ELR (cell line): ENCODE data around the gene CACNA2D4.

Source experiments
- DNase-seq: peaks from one replicate; pipeline ENCODE4 v3.0.0-alpha.2; 2015; ENCODE audit warnings: low read depth

Gene CACNA2D4

DNA sequence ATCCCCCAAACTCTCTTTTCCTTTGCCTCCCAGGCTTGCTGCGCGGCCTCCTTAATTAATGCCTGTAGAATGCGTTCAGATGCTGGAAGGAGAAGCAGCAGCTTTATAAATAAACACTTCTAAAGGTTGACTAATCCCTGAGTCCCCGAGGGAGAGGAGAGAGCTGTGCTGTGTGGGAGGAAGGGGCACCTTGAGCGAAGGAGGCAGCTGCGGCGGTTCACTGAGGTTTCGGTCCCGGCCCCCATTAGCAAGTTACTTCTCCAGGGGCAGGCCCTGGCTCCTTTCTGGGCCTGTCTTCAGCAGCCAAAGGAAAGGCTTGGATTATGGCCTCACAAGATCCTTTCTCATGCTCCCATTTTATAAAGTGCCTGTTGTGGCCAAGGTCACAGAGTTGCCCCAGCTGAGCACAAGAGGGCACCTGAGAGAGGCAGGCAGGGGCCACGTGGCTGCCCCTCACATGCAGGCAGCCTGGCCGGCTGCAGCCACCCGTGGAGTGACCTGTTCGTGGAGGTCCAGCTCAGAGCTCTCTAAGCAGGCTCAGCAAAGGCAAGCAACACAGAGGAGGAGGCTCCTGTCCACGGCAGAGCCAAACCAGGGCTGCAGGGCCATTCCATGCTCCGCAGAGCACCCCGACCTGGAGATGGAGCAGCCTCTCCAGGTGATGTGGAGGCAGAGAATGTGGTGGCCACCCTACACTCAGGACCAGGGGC, 15.0 kb upstream of the CACNA2D4 start:
- DNase-seq = peak; percentile 10

GRCh38 chr12:1932264-1932777, 13.9 kb upstream of the CACNA2D4 start:
- DNase-seq = no peak

- DNase-seq = no peak
Observed at GRCh38 chr12:1931642-1932041, 13.2 kb upstream of the CACNA2D4 start.

GRCh38 chr12:1930803-1931597, 12.5 kb upstream of the CACNA2D4 start:
- no peak for DNase-seq

- DNase-seq = no peak
Observed at GRCh38 chr12:1929985-1930802, 11.7 kb upstream of the CACNA2D4 start.

DNA sequence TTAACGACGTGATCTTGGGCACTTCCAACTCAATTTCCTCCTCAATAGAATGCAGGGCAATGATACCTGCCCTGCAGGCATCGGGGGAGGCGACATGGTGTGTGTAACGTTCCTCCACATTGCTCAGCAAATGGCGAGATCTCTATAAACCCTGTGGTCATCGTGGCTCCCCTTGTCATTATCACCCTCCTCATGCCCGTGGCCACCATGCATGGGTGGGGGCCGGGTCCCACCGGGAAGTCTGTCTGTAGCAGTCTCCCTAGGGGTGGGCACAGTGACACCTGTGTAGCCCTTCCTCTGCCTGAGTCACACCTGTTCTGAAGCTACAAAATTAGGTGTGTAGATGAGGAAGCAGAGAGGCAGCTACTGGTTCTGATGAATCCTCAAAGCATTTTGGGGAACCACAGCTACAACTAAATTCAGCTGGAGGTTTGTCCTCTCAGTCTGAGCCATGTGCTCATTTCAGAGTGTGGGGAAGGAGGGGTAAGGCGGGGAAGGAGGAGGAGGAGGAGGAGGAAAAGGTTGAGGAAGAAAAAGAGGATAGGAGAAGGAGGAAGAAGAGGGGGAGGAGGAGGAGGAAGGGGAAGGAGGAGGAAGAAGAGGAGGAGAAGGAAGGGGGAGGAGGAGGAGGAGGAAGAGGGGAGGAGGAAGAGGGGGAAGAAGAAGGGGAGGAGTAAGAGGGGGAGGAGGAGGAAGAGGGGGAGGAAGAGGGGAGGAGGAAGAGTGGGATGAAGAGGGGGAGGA, 11.0 kb upstream of the CACNA2D4 start:
- DNase-seq = no peak

GRCh38 chr12:1928439-1929121, 10.1 kb upstream of the CACNA2D4 start:
- no peak for DNase-seq

- DNase-seq = no peak
Observed at GRCh38 chr12:1927751-1928351, 9.4 kb upstream of the CACNA2D4 start.

DNA sequence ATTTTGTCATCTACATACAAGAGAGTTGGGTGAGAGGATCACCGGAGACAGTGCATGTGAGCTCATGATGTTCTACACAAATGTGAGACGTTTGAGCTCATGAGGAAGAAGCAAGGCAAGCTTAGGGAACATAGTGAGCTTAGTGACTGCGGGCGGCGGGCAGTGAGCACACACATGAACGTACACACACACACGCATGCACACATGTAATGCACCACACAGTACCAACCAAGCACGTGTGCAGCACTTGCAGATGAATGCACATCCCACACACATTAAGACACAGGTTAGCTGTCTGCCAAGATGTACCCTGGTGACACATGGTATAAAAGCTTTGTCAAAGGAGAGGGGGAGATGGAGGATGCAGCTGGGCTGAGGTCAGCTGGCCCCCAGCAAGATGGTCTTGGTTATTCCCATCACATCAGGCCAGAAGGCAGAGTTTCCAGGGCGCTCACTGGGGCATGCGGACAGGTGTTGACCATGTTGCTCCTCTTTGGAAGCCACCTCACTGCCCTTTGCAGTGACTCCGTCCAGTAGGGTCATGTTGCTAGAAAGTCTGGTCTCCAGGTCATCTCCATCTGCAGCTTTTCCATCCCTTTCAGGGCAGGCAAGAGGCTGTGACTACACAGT, 8.7 kb upstream of the CACNA2D4 start:
- DNase-seq = no peak

- DNase-seq = no peak
Observed at GRCh38 chr12:1926251-1926657, 7.8 kb upstream of the CACNA2D4 start.

- DNase-seq = no peak
Observed at GRCh38 chr12:1925684-1926006, 7.2 kb upstream of the CACNA2D4 start.

DNA sequence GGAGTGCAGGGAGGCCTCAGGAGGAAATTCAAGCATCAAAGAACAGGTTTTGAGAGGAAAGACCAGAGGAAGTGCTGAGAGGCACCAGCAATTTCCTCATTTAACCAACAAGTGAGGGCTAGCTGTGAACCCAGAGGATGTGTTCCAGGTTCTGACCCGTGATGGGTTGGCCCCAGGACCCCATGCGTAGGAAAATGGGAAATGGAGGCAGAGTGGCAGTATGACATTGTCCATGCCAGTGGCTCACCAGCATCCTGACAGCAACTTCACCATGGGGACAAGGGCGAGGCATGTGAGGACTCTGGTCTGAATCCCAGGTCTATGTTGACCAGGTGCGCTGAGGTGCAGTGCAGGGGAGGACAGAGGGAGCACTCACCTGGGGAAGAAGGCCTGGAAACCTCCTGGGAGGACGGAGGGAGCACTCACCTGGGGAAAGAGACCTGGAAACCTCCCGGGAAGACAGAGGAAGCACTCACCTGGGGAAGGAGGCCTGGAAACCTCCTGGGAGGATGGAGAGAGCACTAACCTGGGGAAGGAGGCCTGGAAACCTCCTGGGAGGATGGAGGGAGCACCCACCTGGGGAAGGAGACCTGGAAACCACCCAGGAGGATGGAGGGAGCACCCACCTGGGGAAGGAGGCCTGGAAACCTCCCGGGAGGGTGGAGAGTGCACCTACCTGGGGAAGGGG, 6.7 kb upstream of the CACNA2D4 start:
- no peak for DNase-seq

- DNase-seq = no peak
Observed at GRCh38 chr12:1922985-1923384, 4.5 kb upstream of the CACNA2D4 start.

DNA sequence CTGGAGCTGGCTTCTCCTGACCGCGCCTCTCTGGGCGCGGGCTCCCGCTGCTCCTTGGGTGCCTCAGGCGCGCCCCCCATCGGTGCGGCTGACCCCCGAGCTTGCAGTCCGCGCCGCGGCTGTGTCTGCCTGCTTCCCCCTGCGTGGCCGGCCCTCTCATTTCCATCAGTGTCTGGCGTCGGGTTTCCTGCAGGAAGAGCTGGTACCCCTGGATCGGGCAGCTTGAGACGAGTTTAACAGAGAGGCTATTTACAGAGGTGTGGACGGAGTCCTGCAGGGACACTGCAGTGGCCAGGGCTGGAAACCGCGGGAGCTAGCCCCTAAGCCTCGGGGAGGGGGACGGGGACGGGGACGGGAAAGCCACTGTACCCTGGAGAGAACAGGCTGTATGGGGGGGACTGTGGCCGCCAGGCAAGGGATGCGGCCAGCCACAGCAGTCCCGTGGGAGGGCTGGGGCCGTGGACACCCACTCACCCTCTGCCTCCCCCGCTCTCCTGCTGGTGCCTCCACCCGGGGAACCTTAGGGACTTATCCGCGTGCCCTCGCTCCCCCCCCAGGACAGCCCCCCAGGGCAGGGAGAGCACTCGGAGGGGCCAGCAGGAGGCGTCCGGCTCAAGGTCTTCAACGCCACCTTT, 3.7 kb upstream of the CACNA2D4 start:
- no peak for DNase-seq

GRCh38 chr12:1920971-1921370, 2.5 kb upstream of the CACNA2D4 start:
- DNase-seq = no peak

DNA sequence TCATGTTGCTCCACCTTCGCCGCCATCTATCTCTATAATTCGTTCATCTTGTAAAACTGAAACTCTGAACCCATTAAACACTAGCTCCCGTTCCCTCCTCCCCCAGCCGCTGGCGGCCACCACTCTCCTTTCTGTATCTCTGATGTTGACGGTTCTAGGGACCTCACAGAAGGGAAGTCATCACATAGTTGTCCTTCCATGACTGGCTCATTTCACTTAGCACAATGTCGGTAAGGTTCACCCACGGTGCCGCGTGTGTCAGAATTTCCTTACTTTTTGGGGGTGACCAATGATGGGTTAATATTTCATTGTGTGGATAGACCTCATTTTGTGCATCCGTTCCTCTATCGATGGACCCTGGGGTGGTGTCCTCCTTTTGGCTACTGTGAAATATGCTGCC, 2.0 kb upstream of the CACNA2D4 start:
- no peak for DNase-seq

DNA sequence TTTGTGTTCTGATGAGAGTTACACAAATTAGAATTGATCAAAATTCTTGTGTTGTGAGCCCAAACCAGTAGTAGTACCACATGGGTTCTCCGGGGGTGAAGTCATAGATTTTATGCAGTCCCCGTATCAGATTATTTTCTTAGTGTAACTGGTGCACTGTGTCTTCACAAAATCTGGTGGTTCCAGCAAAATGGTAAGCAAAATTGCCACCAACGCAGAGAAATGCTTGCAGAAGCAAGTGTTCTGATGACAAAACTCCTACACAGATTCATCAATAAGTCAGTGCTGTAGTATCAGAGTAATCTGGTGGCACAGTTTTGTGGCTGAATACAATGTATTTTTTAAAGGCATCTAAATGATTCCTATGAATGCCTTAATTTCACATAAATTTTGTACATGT, 1.3 kb upstream of the CACNA2D4 start:
- no peak for DNase-seq

DNA sequence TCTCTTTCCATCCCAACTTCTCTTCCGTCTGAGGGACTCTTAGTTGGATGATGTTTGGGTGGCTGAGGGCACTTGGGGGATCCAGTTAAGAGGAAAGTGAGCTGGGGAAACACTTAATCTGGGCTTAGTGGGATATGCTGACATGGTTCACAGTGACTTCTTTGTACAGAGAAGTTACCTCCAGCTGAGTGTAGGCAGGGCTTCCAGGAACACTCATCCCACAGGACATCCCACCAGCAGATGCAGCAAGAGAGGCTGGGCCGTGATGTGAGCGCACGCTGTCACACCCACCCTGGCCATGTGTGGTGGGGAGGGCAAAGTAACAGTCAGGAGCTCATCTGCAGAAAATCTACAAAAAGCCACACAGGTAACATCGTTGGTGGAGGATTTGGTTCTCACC, 832 bp upstream of the CACNA2D4 start:
- no peak for DNase-seq

DNA sequence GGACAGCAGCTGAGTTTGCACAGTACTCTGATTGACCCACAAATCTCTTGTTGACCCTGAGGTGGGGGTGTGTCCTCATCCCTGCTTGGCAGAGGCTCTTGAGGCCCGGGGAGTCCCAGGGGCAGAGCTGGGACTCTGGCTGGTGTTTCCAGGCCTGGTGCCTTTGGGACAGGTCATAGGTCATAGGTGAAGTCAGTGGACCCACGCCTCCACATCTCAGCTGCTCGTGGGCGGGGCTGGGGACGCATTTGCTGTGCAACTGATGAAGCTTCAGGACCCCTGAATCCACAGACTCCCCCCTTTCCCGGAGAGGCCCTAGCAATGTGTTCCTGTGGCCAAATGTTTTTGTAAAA, 408 bp upstream of the CACNA2D4 start:
- no peak for DNase-seq
